GM21786 (cell line): Measurements from ENCODE around the gene RPS6KB2.

Experiments
- ATAC-seq: cut with Tn5 transposase; IDR thresholded peaks from one replicate; pipeline ENCODE4 v1.9.1; 2021; ENCODE audit not compliant: unreplicated experiment

The RPS6KB2 gene

GRCh38 chr11:67441098-67441563 is 12.8 kb downstream of the RPS6KB2 start:
- ATAC-seq, result no peak

GRCh38 chr11:67441731-67442351 is 13.5 kb downstream of the RPS6KB2 start:
- ATAC-seq, result no peak

GRCh38 chr11:67442504-67443404 is 14.5 kb downstream of the RPS6KB2 start:
- ATAC-seq, result no peak

GRCh38 chr11:67445515-67445914 is 17.2 kb downstream of the RPS6KB2 start:
- ATAC-seq, result no peak

GRCh38 chr11:67448220-67448609 is 19.9 kb downstream of the RPS6KB2 start:
- ATAC-seq, result no peak

- ATAC-seq, result no peak
Observed at GRCh38 chr11:67449116-67449844, 21.0 kb downstream of the RPS6KB2 start.

- ATAC-seq, result no peak
Observed at GRCh38 chr11:67450796-67451657, 22.7 kb downstream of the RPS6KB2 start.

- no peak for ATAC-seq
Observed at GRCh38 chr11:67451658-67451976, 23.3 kb downstream of the RPS6KB2 start.

GRCh38 chr11:67452141-67452952 is 24.1 kb downstream of the RPS6KB2 start, which contains the start of gene GPR152:
TSS of gene GPR152 (minus strand) at chr11:67452729. CDS start at chr11:67452724, 5 bp downstream.
- no peak for ATAC-seq

- no peak for ATAC-seq
Observed at GRCh38 chr11:67453816-67454732, 25.8 kb downstream of the RPS6KB2 start.

- ATAC-seq, result no peak
Observed at GRCh38 chr11:67455054-67455453, 26.8 kb downstream of the RPS6KB2 start, which contains the start of gene CABP4. TSS of gene CABP4 (plus strand) at chr11:67455354. CDS start at chr11:67455424, 70 bp downstream.

GRCh38 chr11:67456068-67456705 is 27.9 kb downstream of the RPS6KB2 start:
- ATAC-seq, result no peak

GRCh38 chr11:67457453-67457852 is 29.2 kb downstream of the RPS6KB2 start:
- ATAC-seq, result no peak

- no peak for ATAC-seq
Observed at GRCh38 chr11:67458266-67458665, 30.0 kb downstream of the RPS6KB2 start.

GRCh38 chr11:67463186-67463585 is 34.9 kb downstream of the RPS6KB2 start:
- no peak for ATAC-seq

- no peak for ATAC-seq
Observed at GRCh38 chr11:67463680-67464410, 35.6 kb downstream of the RPS6KB2 start.

- peak; percentile 45 for ATAC-seq
Observed at GRCh38 chr11:67464411-67465188, 36.3 kb downstream of the RPS6KB2 start.
